HG03060 (cell line): ENCODE results near the gene HERPUD2.
"Not testable (repeated sequence)": the region's sequence is repeated elsewhere in the genome, so short reads cannot be mapped to it uniquely, and the experiment has no call there.

ENCODE experiments used
- ATAC-seq: cut with Tn5 transposase; IDR thresholded peaks from one replicate; pipeline ENCODE4 v1.9.1; 2021; ENCODE audit warnings: low read depth, moderate number of reproducible peaks; ENCODE audit not compliant: unreplicated experiment

The HERPUD2 gene

DNA sequence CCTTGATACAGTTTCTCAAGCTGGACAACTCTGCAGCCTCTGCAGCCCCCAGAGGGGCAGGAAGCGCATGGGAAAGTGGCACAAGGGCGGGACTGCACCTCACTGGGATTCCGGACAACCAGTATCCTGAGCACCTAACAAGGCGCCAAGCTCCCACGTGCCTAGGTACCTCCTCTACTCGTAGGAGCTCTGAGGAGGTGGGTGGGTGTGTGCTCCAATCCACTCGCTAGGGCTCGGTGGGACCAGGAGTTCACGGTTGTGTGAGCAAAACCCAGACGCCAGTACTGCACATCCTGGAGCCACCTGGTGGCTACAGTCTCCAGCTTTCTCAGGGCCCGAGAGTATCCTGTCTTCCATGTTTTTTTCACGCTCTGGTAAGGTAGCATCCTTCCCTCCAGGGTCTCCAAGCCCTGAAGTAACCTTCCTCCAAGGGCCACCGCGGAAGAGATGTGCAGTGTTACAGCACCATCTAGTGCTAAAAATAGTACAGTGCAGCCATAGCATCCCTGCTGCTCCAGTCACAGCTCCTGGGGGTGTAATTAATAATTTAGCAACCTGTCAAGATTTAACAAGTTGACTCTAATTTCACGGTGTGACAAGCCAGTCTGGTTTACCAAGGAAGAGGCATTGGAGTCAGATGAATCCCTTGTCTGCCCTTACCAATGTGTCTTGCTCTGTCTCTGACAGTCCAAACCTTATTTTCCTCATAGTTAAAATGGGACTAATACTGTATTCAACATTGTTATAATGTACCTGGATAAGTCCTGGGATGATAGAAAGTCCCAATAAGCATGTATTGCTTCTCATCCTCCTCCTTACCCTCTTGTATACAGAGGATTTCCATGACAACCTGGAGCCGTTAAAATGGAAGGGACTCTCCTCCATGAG is 70.4 kb downstream of the HERPUD2 start:
- peak; percentile 75 for ATAC-seq

- no peak for ATAC-seq
Measured at GRCh38 chr7:35623381-35623780, 71.6 kb downstream of the HERPUD2 start.

DNA sequence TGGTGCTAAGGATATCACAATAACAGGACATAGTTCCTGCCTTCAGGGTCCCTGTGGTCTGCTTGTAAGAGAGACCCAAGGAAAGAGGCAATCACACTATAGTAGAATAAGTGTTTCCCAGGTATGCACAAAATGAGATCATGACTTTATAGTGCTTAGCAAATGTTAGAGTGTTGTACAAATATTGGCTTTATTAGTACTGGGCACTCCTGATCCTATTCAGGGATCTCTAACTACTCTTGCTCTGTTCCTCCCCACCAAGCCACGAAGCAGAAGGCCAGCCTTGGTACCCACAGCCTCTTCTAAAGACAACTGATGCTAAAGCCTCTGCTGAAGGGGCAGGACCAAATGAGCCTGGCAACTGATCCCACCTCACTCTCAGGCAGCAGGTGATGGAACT is 75.1 kb downstream of the HERPUD2 start:
- ATAC-seq: no peak

DNA sequence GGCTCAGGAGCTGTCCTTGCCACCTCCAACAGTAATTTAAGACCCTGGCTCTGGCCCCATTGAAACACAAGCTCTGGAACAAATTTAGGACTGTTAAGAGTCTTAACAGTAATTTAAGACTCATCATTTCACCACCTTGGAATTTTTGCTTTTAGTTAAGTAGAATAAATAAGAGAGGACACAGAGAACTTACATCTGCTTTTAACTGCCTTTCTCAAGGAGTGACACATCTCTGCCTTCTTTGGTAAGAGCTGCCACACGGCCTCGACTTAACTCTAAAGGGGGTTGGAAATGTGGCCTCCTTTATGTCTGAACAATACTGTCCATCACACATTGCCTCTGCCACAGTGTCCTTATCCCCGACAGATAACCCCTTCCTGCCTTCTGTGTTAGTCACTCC is 77.9 kb downstream of the HERPUD2 start:
- ATAC-seq: no peak

DNA sequence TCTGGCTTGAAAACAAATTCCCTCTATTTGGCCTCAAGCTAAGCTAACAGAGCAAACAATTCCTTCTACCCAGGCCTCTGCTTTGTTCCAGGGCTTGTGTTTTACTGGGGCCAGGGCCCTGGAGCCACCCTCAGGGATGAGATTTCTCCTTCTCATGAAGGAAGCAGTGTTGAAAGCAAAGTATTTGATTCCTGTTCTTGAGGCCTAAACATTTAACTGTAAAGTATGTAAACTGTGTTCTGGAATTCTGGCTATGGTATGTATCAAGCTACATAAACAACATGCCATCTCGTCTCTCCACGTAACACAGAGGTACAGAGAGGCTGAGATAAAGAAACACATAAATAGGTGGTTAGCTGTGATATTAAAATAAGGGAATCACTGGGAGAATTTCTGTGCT is 81.8 kb downstream of the HERPUD2 start:
- no peak for ATAC-seq

DNA sequence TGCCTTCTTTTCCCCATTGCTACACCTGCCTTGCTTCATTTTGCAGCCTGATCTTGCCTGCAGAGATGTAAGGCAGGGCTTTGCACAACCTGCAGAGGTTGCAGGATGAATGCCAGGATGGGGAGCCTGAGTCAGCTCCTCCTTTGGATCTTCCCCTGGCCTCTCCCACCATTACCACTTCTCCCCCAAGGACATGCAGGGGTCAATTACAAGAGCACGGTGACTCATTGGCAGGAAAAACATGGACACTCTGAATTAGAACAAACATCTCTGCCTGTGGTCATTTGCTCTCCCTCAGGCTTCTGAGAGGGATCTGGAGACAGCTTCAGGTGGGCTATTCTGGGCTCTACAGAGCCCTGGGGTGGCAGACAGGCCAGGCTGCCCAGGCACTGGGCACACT is 89.2 kb downstream of the HERPUD2 start:
- ATAC-seq: no peak

DNA sequence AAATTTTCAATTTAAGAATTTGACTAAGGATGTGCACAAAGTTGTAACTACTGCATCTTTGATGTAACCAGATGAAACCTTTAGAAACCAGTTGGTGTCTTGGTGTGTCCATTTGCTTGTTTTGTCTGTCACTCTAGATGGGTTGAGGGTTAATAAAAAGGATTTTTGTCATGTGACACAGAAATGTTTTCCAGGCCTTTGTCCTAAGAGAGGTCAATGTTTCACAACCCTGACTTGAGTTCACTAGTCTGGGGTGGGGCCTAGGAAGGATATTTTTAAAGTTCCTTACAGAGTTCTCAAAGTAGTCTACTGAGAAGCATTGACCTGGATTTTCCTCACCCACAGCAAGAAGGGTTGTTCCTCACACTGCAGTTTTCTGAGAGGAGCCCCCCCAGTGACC is 90.3 kb downstream of the HERPUD2 start:
- no peak for ATAC-seq

DNA sequence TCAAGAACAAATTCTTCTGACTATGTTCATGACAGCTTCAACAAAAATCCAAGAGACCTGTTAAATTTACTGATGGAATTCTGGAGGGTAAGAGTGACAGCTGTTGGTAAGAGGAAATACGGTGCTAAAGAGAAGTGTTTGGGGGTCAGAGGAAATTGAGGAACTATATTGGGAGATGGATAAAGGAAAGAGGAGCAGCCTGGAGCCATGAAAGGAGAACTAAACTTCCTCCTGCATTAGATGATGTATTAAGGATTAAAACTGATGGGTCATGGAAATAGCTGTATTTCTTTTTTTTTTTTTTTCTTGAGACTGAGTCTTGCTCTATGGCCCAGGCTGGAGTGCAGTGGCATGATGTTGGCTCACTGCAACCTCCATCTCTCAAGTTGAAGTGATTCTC is 95.3 kb downstream of the HERPUD2 start:
- no peak for ATAC-seq

DNA sequence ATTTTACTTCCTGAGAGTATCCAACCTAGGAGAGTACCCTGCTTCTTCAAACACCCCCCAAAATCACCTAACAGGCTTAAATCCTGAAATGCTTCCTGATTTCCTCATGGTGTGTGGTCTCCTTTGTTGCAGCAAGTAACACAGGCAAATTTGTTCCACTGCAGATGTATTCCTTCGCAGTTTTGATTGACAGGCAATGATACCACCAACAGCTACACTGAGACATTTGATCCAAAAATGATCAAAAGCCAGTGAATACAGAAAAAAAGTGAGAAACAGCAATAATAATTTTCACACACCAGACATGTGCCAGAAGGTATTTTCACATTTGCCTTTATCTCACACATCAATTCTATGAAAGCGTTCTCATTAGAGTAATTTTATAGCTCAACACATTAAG is 95.9 kb downstream of the HERPUD2 start:
- ATAC-seq: no peak

- ATAC-seq: no peak
Measured at GRCh38 chr7:35596061-35596460, 98.9 kb downstream of the HERPUD2 start.

GRCh38 chr7:35593899-35594298 is 101.0 kb downstream of the HERPUD2 start:
- no peak for ATAC-seq

DNA sequence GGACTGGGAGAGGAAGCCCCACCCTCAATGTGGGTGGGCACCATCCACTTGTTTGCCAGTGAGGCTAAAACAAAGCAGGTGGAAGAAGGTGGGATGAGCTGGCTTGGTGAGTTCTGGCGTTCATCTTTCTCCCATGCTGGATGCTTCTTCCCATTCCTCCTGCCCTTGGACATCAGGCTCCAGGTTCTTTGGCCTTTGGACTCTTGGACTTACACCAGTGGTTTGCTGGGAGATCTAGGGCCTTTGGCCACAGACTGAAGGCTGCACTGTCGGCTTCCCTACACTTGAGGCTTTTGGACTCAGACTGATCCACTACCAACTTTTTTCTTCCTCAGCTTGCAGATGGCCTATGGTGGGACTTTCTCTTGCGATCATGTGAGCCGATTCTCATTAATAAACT is 106.3 kb downstream of the HERPUD2 start:
- no peak for ATAC-seq

DNA sequence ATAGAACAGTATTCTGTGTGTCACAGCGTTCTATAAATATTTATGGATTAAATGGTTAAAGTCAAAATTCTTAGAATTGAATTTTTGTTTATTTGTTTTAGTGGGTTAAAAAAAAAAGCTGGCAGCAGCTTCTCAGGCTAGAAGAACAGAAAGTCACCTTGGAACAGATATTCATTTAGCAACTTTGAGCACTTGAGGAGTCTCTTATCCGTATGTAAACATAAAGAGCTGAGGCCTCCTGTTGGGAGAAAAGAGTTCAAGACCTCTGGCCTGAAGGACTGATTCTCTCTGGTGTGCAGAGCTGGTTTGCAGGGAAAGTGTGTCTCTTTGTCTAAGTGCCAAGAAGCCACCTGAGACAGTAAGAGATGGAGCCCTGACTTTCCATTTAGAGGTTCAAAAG is 109.9 kb downstream of the HERPUD2 start:
- ATAC-seq: no peak

DNA sequence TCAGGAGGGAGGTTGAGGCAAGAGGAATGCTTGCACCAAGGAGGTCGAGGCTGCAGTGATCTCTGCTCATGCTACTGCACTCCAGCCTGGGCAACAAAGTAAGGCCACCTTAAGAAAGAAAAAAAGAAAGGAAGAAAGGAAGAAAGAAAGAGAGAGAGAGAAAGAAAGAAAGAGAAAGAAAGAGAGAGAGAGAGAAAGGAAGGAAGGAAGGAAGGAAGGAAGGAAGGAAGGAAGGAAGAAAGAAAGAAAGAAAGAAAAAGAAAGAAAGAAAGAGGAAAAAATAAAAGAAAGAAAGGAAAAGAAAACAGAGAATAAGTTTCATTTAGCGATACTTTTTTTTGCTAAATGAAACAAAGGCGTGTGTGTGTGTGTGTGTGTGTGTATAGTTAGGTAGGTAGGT is 110.4 kb downstream of the HERPUD2 start:
- ATAC-seq: not testable (repeated sequence)
